ENCODE results near the gene TMIE.

TMIE gene

DNA sequence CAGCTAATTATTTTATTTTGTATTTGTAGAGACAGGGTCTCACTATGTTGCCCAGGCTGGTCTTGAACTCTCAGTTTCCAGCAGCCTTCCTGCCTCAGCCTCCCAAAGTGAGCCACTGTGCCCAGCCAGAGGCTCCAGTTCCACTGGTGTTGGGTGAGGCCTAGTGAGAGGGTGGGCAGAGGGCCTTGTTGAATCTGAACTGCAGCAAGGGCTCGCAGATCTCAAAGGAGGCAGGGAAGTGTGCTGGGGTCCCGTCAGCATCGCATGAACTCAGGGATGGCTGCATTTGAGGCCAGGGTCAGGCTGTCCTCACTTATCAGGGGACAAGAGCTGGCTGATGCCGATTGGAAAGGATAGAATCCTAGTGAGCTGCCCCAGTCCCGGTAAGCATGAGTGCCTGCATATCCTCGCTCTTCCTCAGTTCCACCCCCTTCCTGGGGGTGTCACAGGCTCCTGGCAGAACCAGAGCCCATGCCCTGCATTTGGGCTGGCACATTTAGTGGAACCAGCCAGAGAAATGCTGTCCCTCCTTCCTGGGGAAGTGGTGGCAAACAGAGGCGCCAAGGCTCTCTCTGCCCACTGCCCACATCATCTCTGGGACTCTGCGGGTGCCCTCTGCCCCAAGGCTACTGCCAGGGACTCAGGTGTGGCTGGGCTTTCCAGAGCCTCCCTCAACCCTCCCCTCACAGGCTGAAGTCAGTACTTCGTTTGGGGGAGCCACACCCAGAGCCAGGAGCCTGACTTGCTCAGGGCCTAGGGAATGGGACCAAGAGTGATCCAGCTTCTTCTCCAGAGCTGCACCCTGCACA is 31.8 kb upstream of the TMIE start:
- DNase-seq (ENCODE audit: low read depth): no peak

GRCh38 chr3:46670000-46670890 is 30.9 kb upstream of the TMIE start:
- no peak for DNase-seq (ENCODE audit: low read depth)

GRCh38 chr3:46670891-46671427 is 30.2 kb upstream of the TMIE start:
- no peak for DNase-seq (ENCODE audit: low read depth)

- DNase-seq (ENCODE audit: low read depth): no peak
Observed at GRCh38 chr3:46671541-46672348, 29.4 kb upstream of the TMIE start.

DNA sequence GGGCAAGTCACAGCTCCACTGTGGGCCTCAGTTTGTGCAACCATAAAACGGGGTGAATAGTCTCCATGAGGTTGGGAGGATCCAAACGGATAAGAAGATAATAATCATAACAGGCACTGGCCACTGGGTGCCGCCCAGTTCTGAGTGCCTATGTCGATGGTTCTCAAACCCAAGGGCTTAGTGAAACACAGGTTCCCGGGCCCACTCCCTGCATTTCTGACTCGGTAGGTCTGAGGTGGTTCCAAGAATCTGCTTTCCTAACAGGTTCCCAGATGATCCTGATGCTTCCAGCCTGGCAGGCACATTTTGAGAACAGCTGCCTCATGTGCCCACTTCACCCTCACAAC is 28.9 kb upstream of the TMIE start:
- no peak for DNase-seq (ENCODE audit: low read depth)

GRCh38 chr3:46673151-46674030 is 27.8 kb upstream of the TMIE start:
- no peak for DNase-seq (ENCODE audit: low read depth)

GRCh38 chr3:46674031-46674845 is 27.0 kb upstream of the TMIE start:
- no peak for DNase-seq (ENCODE audit: low read depth)

DNA sequence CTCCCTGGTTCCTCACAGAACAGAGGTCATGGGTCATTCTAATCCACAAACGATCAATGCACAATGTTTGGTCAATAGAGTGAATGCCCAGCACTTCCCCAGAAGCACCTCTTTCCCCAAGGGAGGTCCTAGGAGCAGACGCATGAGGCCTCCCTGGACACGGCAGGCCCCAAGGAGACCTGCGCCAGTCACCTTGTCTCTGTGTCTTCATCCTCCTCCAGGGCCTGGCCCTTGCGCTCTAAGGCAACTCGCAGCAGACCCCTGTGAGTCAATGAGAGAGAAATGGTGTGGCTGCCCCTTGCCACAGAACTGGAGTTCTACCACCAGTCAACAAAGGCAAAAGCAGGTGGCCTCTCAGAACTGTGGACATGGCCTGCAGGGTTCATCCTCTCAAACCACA is 25.8 kb upstream of the TMIE start:
- DNase-seq (ENCODE audit: low read depth): no peak

DNA sequence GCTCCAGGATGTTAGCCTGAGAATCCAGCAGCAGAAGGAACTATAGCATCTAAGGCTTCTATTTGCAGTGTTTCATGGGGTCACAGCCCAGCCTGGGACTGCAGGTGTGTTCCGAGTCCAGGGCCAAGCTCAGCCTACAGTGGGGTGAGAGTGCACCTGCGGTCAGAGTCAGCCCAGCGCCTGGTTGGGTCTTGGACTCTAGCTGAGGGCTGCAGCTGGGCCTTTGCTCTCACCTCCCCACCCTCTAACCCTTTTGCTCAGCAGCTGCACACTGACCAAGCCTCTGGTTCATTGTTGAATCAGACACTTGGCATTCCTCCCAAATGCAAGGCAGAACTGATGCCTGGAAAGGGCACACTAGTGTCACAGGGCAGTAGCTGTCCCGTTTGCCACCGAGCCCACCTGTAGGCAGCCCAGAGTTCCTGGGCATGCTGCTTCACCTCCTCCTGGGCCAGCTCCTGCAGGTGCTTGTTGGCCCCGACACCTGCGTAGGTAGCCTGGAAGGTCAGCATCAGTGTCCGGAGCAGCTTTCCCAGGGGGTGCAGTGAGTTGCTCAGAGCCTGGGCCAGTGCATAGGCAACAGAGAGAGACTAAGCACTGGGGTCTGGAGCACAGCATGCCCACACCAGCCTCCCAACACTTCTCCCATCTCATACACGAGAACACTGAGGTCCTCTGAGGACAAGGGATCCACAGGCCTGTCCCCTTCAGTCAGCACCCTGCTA is 25.2 kb upstream of the TMIE start:
- DNase-seq (ENCODE audit: low read depth): peak; percentile 28

DNA sequence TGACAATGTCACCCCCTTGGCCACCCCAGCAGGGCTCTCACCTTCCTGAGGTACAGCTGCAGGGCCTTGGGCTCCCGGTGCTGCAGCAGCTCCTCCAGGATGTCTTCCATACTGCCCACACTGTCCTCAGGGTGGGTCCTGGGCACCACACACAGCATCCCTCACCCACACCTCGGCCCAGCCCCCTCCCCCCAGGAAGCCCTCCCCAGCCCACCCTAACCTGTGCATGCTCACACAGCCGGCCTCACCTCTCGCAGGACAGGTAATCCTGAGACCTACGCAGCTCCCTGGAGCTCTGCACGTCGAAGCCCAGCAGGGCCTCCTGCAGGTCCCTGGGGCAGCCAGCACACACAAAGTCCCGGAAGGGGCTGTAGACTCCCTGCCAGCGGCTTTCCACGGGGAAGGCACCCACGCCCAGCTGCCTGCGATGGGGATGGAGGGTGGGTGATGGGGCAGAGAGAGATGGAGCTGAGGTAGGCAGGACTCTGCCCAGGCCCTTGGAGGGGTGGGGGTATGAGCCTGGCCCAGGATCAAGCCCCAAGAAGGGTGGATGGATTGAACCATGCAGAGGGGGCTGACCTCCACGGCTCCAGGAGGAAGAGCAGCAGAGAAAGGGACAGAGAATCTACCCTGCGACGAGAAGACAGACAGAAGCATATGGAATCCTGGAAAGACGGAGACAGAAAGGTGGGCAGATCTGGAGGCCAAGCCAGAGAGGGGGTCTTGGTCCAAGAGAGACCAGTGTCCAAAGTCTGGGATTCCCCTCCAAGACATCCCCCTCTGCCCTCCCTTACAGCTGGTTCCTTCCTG is 24.4 kb upstream of the TMIE start:
- DNase-seq (ENCODE audit: low read depth): no peak

- no peak for DNase-seq (ENCODE audit: low read depth)
Observed at GRCh38 chr3:46677411-46677726, 23.8 kb upstream of the TMIE start.

DNA sequence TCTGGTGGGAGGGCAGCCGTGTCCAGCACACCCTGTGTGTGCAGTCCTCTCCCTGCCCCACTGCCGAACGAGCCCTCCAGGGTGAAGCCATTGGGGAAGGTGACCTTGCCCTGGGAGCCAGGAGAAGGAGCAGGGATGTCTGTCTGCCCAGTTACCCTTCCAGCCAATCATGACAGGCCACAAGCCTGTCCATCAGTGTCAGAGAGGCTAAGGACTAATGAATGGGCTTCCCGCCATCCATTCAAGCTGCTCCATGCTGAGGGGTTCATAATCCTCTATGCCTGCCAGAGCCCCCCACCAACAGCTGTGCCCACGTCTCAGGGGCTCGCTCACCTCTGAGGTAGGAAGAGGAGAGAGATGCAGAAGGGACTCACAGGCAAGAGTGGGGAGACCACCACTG is 22.9 kb upstream of the TMIE start:
- DNase-seq (ENCODE audit: low read depth): no peak

GRCh38 chr3:46679681-46680080 is 21.5 kb upstream of the TMIE start:
- no peak for DNase-seq (ENCODE audit: low read depth)

- DNase-seq (ENCODE audit: low read depth): no peak
Observed at GRCh38 chr3:46680298-46680826, 20.8 kb upstream of the TMIE start.

GRCh38 chr3:46681387-46681786 is 19.8 kb upstream of the TMIE start:
- DNase-seq (ENCODE audit: low read depth): no peak

GRCh38 chr3:46681856-46682540 is 19.2 kb upstream of the TMIE start:
- DNase-seq (ENCODE audit: low read depth): no peak

DNA sequence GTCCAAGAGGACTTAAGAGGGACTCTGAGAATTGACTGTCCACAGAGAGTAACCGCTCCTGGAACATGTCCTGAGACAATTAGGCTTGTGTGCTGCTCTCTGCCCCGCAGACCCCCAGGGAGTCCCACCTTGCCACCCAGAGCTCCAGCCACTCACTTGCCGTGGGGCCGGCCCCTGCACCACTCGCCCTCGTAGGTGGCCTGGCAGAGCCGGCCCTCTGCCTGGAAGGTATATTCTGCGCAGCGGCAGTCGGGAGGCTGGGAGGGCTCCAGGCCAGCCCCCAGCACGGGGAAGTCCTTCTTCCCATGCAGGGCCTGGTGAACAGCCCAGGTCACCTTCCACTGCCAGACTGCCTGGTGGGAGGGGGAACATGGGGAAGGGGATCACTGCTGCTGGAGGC is 18.2 kb upstream of the TMIE start:
- DNase-seq (ENCODE audit: low read depth): no peak

GRCh38 chr3:46684891-46685290 is 16.3 kb upstream of the TMIE start:
- DNase-seq (ENCODE audit: low read depth): no peak

Data from stromal cell of bone marrow (primary cell).